Trophoblast cell (in vitro differentiated cells and primary cell): ENCODE data around the gene MX1.
A peak's percentile ranks its signal among the peaks of the same experiment; 100 is the strongest.

Source experiments
- DNase-seq, 2 donors: peaks; one replicate each; pipeline ENCODE4 v3.0.0-alpha.2; 2016
- H2AFZ ChIP-seq: 2 replicates; pipeline ENCODE4 v1.6.1; 2013; ENCODE audit warnings: low read length, moderate library complexity, mild to moderate bottlenecking; ENCODE audit not compliant: insufficient read depth, poor library complexity
- H2AK5ac ChIP-seq: 2 replicates; pipeline ENCODE4 v1.6.1; 2013; ENCODE audit warnings: mild to moderate bottlenecking, low read length
- H2BK120ac ChIP-seq: 2 replicates; pipeline ENCODE4 v1.6.1; 2013; ENCODE audit warnings: low read length, mild to moderate bottlenecking, moderate library complexity; ENCODE audit not compliant: insufficient read depth, poor library complexity
- H2BK12ac ChIP-seq: 2 replicates; pipeline ENCODE4 v1.6.1; 2013; ENCODE audit warnings: mild to moderate bottlenecking, low read length, moderate library complexity
- H2BK5ac ChIP-seq: 2 replicates; pipeline ENCODE4 v1.6.1; 2013; ENCODE audit warnings: low read length, low read depth, moderate library complexity, mild to moderate bottlenecking; ENCODE audit not compliant: poor library complexity
- H3K14ac ChIP-seq: 2 replicates; pipeline ENCODE4 v1.6.1; 2013; ENCODE audit warnings: mild to moderate bottlenecking, low read length
- H3K18ac ChIP-seq: 2 replicates; pipeline ENCODE4 v1.6.1; 2013; ENCODE audit warnings: mild to moderate bottlenecking, low read length
- H3K23ac ChIP-seq: 2 replicates; pipeline ENCODE4 v1.6.1; 2013; ENCODE audit warnings: low read length
- H3K27ac ChIP-seq: 2 replicates; pipeline ENCODE4 v1.5.1; 2013; ENCODE audit warnings: low read depth, mild to moderate bottlenecking, inconsistent platforms, low read length, moderate library complexity
- H3K27me3 ChIP-seq: 2 replicates; pipeline ENCODE4 v1.6.1; 2013; ENCODE audit warnings: inconsistent platforms, mild to moderate bottlenecking, low read length, moderate library complexity; ENCODE audit not compliant: insufficient read depth
- H3K36me3 ChIP-seq, 2 experiments: 1 replicate in 1 of 2; 2 replicates in 1 of 2; pipeline ENCODE4 v1.6.1; 2013; ENCODE audit warnings: low read length in 2 of 2, mild to moderate bottlenecking in 2 of 2, moderate library complexity in 1 of 2; ENCODE audit not compliant: insufficient read depth in 2 of 2, control insufficient read depth in 1 of 2
- H3K4ac ChIP-seq: 2 replicates; pipeline ENCODE4 v1.6.1; 2013; ENCODE audit warnings: low read depth, mild to moderate bottlenecking, low read length, moderate library complexity
- H3K4me1 ChIP-seq, 2 experiments: 1 replicate in 1 of 2; 2 replicates in 1 of 2; pipeline ENCODE4 v1.6.1; 2013; ENCODE audit warnings: low read length in 2 of 2, mild to moderate bottlenecking in 2 of 2, moderate library complexity in 1 of 2; ENCODE audit not compliant: insufficient read depth in 2 of 2, control insufficient read depth in 1 of 2
- H3K4me2 ChIP-seq: 2 replicates; pipeline ENCODE4 v1.6.1; 2013; ENCODE audit warnings: inconsistent platforms, mild to moderate bottlenecking, low read length, moderate library complexity
- H3K4me3 ChIP-seq: 2 replicates; pipeline ENCODE4 v1.5.1; 2013; ENCODE audit warnings: mild to moderate bottlenecking, low read depth, low read length, inconsistent platforms
- H3K79me1 ChIP-seq: one replicate; pipeline ENCODE4 v1.6.1; 2013; ENCODE audit warnings: low read length
- H3K79me2 ChIP-seq: 2 replicates; pipeline ENCODE4 v1.6.1; 2013; ENCODE audit warnings: low read length, mild to moderate bottlenecking; ENCODE audit not compliant: control insufficient read depth, insufficient read depth, poor library complexity
- H3K9ac ChIP-seq: 2 replicates; pipeline ENCODE4 v1.6.1; 2013; ENCODE audit warnings: mild to moderate bottlenecking, low read length
- H3K9me3 ChIP-seq: 2 replicates; pipeline ENCODE4 v1.6.1; 2013; ENCODE audit warnings: low read depth, mild to moderate bottlenecking, control low read depth, inconsistent platforms, low read length; ENCODE audit not compliant: insufficient read depth
- H4K12ac ChIP-seq: 2 replicates; pipeline ENCODE4 v1.6.1; 2013; ENCODE audit warnings: low read depth, mild to moderate bottlenecking, low read length, moderate library complexity
- H4K8ac ChIP-seq: 2 replicates; pipeline ENCODE4 v1.6.1; 2013; ENCODE audit warnings: low read depth, mild to moderate bottlenecking, low read length, moderate library complexity
- H4K91ac ChIP-seq: one replicate; pipeline ENCODE4 v1.6.1; 2013; ENCODE audit warnings: low read depth, mild to moderate bottlenecking, low read length, moderate library complexity
- WGBS: extraction: QIAGEN DNeasy Blood & Tissue Kit; methylation state at CpG from one replicate; pipeline ENCODE4 v1.1.7; 2013; ENCODE audit warnings: missing lambda C conversion rate; ENCODE audit not compliant: insufficient read length, insufficient coverage; ENCODE audit errors: extremely low coverage; 5-methylcytosine and 5-hydroxymethylcytosine counted together

Gene MX1

DNA sequence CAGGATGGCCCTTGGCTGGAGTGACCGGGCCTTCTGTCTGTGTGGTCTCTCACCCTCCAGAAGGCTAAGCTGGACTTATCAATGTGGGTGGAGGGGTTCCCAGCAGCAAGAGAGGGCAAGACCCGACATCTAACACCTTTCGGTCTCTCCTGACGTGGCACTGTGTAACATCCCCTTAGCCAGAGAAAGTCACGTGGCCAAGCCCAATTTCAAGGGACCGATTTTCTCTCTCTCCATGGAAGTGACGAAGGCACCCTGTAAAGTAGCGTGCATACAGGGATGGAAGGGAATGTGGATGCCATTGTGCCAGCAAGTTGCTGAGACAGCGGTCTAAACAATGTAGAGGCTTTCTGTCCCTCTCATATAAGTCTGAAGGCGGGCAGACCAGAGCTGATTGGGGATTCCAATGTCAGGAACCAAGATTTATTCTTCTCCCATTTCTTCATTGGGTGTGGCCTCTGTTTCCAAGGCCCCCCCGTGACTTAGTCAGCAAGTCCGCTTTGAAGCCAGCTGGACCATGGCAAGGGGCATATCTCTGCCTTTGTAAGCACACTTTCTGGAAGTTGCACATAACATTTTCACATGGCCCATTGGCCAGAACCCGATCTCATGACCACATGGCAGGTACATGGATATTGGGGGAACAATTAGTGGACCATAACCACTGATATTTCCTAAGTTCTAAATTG lies 12.5 kb downstream of the MX1 start:
- H2AFZ ChIP-seq = no peak overlapping the region
- no peak overlapping the region for H4K12ac ChIP-seq
- H3K79me1 ChIP-seq = no peaks in the 10 kb centered on the region
- H3K27me3 ChIP-seq = no peaks in the 10 kb centered on the region
- H3K4me3 ChIP-seq = no peak overlapping the region
- H3K18ac ChIP-seq = no peak overlapping the region
- H3K36me3 ChIP-seq = no peaks in the 10 kb centered on the region
- H3K4ac ChIP-seq = no peak overlapping the region
- no peak overlapping the region for H3K4me2 ChIP-seq
- H3K23ac ChIP-seq = no peak overlapping the region
- H3K9me3 ChIP-seq = no peaks in the 10 kb centered on the region
- H4K8ac ChIP-seq = no peak overlapping the region
- no CpG with 5 or more reads among the region's 13 CpGs for WGBS
- no peaks in the 10 kb centered on the region for H3K4me1 ChIP-seq
- H3K9ac ChIP-seq = no peak overlapping the region
- H2BK5ac ChIP-seq = no peak overlapping the region
- no peak overlapping the region for H4K91ac ChIP-seq
- no peak for DNase-seq
- H2AK5ac ChIP-seq = no peak overlapping the region
- no peak overlapping the region for H3K14ac ChIP-seq
- H2BK12ac ChIP-seq = no peak overlapping the region
- no peaks in the 10 kb centered on the region for H3K79me2 ChIP-seq
- no peak overlapping the region for H3K27ac ChIP-seq
- H2BK120ac ChIP-seq = no peak overlapping the region

DNA sequence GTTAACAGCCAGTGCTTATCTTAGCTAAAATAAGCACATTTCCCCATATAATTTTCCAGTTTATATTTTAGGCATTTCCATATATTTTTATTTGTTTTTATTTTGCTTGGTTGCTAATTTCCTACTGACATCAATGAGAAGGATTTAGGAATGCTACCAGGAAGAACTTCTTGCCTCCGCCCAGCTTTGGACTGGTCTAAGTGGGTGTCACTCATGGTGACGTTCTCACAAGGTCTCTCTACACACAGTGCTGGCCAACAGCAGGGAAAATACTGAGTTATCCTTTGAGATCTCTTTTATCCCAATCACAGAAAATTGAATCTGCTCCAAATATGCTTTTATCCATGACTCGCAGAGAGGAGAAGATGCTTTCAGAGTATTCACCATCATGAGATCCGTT lies 13.2 kb downstream of the MX1 start:
- no CpG with 5 or more reads among the region's 4 CpGs for whole genome bisulfite sequencing
- no peak for DNase-seq
- Histone ChIP-seq H3K79me1 (no peaks in the 10 kb centered on the region), H2AFZ (no peak overlapping the region), H3K27ac (no peak overlapping the region), H4K8ac (no peak overlapping the region), H3K9ac (no peak overlapping the region), H2BK120ac (no peak overlapping the region), H3K18ac (no peak overlapping the region), H3K4me1 (no peaks in the 10 kb centered on the region), H3K27me3 (no peaks in the 10 kb centered on the region), H2BK5ac (no peak overlapping the region), H3K4ac (no peak overlapping the region), H3K23ac (no peak overlapping the region), H2AK5ac (no peak overlapping the region), H3K14ac (no peak overlapping the region), H3K79me2 (no peaks in the 10 kb centered on the region), H3K9me3 (no peaks in the 10 kb centered on the region), H4K91ac (no peak overlapping the region), H4K12ac (no peak overlapping the region), H3K4me3 (no peak overlapping the region), H3K4me2 (no peak overlapping the region), H2BK12ac (no peak overlapping the region), H3K36me3 (no peaks in the 10 kb centered on the region)

DNA sequence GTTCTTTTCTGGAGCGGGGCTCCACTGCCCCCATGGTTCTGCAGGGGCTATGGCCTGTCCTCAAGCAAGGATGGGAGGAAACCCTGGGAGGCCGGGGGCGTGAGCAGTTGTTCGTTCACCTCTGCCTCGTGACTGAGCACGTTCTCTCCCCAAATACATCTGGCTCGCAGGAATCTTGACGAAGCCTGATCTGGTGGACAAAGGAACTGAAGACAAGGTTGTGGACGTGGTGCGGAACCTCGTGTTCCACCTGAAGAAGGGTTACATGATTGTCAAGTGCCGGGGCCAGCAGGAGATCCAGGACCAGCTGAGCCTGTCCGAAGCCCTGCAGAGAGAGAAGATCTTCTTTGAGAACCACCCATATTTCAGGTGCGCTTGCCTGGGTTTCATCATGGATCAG lies 15.5 kb downstream of the MX1 start:
- no CpG with 5 or more reads among the region's 14 CpGs for WGBS

DNA sequence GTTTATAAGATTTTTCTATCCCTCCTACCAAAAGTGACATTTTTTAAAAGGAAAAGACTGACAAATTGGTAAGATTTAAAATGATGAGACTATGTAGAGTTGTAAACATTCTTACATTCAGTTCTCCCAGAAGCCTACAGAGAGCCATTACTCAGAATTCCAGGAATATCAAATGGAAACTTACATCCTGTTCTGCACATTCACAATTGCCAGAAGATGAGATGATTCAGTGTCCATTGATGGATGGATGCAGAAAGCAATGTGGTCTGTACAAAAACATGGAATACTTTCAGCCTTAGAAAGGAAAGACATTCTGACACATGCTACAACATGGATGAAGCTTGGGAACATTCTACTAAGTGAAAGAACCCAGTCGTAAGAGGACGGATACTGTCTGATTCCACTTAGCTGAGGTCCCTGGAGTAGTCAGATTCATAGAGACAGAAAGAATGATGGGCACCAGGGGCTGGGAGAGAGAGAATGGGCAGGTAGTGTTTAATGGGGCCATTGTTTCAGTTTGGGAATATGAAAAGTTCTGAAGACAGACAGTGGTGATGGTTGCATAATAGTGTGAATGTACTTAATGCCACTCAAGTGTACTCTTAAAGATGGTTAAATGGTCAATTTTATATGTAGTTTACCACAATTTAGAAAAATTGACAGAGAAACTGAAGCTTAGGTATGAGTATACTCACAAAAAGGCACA lies 16.6 kb downstream of the MX1 start:
- no peak overlapping the region for H2AK5ac ChIP-seq
- no peak overlapping the region for H3K14ac ChIP-seq
- H3K18ac ChIP-seq = no peak overlapping the region
- no peaks in the 10 kb centered on the region for H3K4me1 ChIP-seq
- H3K9ac ChIP-seq = no peak overlapping the region
- H3K79me2 ChIP-seq = no peaks in the 10 kb centered on the region
- no peaks in the 10 kb centered on the region for H3K27me3 ChIP-seq
- H3K23ac ChIP-seq = no peak overlapping the region
- H4K12ac ChIP-seq = no peak overlapping the region
- no peak for DNase-seq
- H3K9me3 ChIP-seq = peaks cover 2% of the 10 kb centered on the region
- no peak overlapping the region for H2AFZ ChIP-seq
- no peak overlapping the region for H3K4ac ChIP-seq
- H4K91ac ChIP-seq = no peak overlapping the region
- no peak overlapping the region for H2BK12ac ChIP-seq
- no peak overlapping the region for H3K27ac ChIP-seq
- no peaks in the 10 kb centered on the region for H3K36me3 ChIP-seq
- no peak overlapping the region for H3K4me3 ChIP-seq
- H3K79me1 ChIP-seq = no peaks in the 10 kb centered on the region
- H2BK5ac ChIP-seq = no peak overlapping the region
- no peak overlapping the region for H4K8ac ChIP-seq
- no peak overlapping the region for H2BK120ac ChIP-seq
- no CpG with 5 or more reads among the region's 2 CpGs for WGBS
- no peak overlapping the region for H3K4me2 ChIP-seq

More for the DNA sequence above, 15.5 kb downstream of the MX1 start:
- Histone ChIP-seq H3K27ac (no peak overlapping the region), H2AK5ac (no peak overlapping the region), H3K4me3 (peak overlapping the region; percentile 42), H4K91ac (no peak overlapping the region), H3K9ac (no peak overlapping the region), H2BK12ac (no peak overlapping the region), H3K9me3 (peaks cover 2% of the 10 kb centered on the region), H3K79me2 (no peaks in the 10 kb centered on the region), H3K27me3 (no peaks in the 10 kb centered on the region), H3K14ac (no peak overlapping the region), H3K4ac (no peak overlapping the region), H3K23ac (no peak overlapping the region), H2BK120ac (no peak overlapping the region), H2BK5ac (no peak overlapping the region), H3K79me1 (no peaks in the 10 kb centered on the region), H2AFZ (no peak overlapping the region), H3K4me1 (no peaks in the 10 kb centered on the region), H4K12ac (no peak overlapping the region), H4K8ac (no peak overlapping the region), H3K36me3 (no peaks in the 10 kb centered on the region), H3K18ac (no peak overlapping the region), H3K4me2 (no peak overlapping the region)
- no peak for DNase-seq
